Activated naive CD4-positive, alpha-beta T cell treated with anti-CD3 and anti-CD28 coated beads, Interleukin-2, amount 50 U/mL, for 24 hours (primary cell): Measurements from ENCODE around the gene TNFSF13.

Experiments used
- H3K27ac Mint-ChIP-seq: one replicate; pipeline ENCODE4 v1.8.0; 2021; ENCODE audit warnings: mild to moderate bottlenecking, mixed read lengths
- H3K27me3 Mint-ChIP-seq: one replicate; pipeline ENCODE4 v1.8.0; 2021; ENCODE audit warnings: mixed read lengths
- H3K36me3 Mint-ChIP-seq: one replicate; pipeline ENCODE4 v1.8.0; 2021; ENCODE audit warnings: mixed read lengths
- H3K4me1 Mint-ChIP-seq: one replicate; pipeline ENCODE4 v1.8.0; 2021; ENCODE audit warnings: mixed read lengths
- H3K4me3 Mint-ChIP-seq: one replicate; pipeline ENCODE4 v1.8.0; 2021; ENCODE audit warnings: mild to moderate bottlenecking, mixed read lengths
- H3K9me3 Mint-ChIP-seq: one replicate; pipeline ENCODE4 v1.8.0; 2021; ENCODE audit warnings: mixed read lengths

Gene TNFSF13

DNA sequence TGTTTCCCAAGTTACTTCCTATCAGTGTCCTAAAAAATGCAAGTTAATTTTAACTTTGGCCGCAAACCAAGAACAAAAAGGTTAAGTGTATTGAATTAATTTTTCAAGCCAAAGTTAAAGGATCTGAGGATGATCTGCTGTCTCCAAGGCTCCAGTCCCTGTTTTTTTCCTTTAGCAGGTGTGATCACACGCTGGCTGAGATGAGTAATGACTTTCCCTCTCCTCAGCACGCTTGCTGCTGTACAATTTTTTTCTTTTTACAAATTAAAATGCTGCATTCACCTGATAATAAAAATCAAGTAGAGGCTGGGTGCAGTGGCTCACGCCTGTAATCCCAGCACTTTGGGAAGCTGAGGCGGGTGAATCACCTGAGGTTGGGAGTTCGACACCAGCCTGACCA is 13.6 kb upstream of the TNFSF13 start:
- Mint-ChIP-seq H3K27me3 (no peaks in the 10 kb centered on the region), H3K36me3 (no peaks in the 10 kb centered on the region), H3K4me3 (no peak overlapping the region), H3K27ac (no peak overlapping the region), H3K9me3 (no peaks in the 10 kb centered on the region), H3K4me1 (peaks cover 14% of the 10 kb centered on the region)

- peak within 1 kb of the TSS; percentile 72 for H3K27ac Mint-ChIP-seq
- no peaks in the 10 kb centered on the region for H3K27me3 Mint-ChIP-seq
- H3K4me3 Mint-ChIP-seq = peak within 1 kb of the TSS; percentile 81
- peaks cover 52% of the 10 kb centered on the region for H3K4me1 Mint-ChIP-seq
- H3K9me3 Mint-ChIP-seq = no peaks in the 10 kb centered on the region
- H3K36me3 Mint-ChIP-seq = no peaks in the 10 kb centered on the region
Measured at GRCh38 chr17:7548585-7549400, 9.8 kb upstream of the TNFSF13 start, which contains the start of gene TNFSF12. Gene TNFSF12, plus strand, starts transcription at chr17:7549058. Its CDS starts 96 bp downstream, at chr17:7549154.

GRCh38 chr17:7549401-7550055 is 9.0 kb upstream of the TNFSF13 start:
- Mint-ChIP-seq H3K27ac (peak overlapping the region; percentile 52), H3K4me1 (peaks cover 56% of the 10 kb centered on the region), H3K9me3 (no peaks in the 10 kb centered on the region), H3K4me3 (peak overlapping the region; percentile 66), H3K27me3 (no peaks in the 10 kb centered on the region), H3K36me3 (no peaks in the 10 kb centered on the region)

DNA sequence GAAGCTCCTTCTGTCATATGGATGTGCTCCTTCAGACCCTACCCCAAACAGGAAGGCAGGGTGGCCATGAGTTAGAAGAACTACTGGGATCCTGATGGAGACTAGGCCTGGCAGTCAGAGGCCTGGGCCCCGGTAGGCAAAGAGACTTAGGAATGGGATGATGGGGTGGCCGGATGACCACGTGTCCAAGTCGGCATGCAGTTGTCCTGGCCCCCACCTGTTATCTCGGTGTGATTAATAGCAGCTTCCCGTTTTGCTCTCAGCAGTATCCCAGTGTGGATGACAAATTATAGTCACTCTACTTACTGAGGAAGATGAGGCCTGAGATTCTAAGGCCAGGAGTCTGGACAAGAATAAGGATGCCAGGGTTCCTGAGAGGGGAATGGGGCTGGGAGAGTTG is 8.2 kb upstream of the TNFSF13 start:
- H3K4me1 Mint-ChIP-seq = peaks cover 63% of the 10 kb centered on the region
- H3K27me3 Mint-ChIP-seq = no peaks in the 10 kb centered on the region
- no peaks in the 10 kb centered on the region for H3K9me3 Mint-ChIP-seq
- peak overlapping the region; percentile 66 for H3K4me3 Mint-ChIP-seq
- no peak overlapping the region for H3K27ac Mint-ChIP-seq
- no peaks in the 10 kb centered on the region for H3K36me3 Mint-ChIP-seq

DNA sequence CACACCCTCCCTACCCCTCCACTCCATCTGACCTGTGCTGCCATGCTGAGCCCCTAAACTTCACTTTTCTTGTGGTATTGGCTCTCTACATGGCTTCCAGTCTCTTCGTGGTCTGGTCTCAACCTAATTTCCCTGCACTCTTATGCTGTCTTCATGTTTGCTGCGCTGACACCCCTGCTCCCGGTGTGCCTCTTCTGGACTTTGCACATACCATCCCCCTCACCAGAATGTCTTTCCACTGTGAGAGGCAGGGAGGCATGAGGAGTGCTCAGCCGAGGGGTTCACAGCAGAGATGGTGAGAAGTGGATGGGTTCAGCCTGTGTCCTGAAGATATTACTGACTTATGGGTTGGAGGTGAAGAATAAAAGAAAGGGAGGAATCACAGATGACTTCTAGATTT is 7.2 kb upstream of the TNFSF13 start:
- Mint-ChIP-seq H3K36me3 (no peaks in the 10 kb centered on the region), H3K4me3 (no peak overlapping the region), H3K4me1 (peaks cover 70% of the 10 kb centered on the region), H3K9me3 (no peaks in the 10 kb centered on the region), H3K27me3 (no peaks in the 10 kb centered on the region), H3K27ac (no peak overlapping the region)

- peak overlapping the region; percentile 43 for H3K4me3 Mint-ChIP-seq
- peaks cover 76% of the 10 kb centered on the region for H3K4me1 Mint-ChIP-seq
- peak overlapping the region; percentile 80 for H3K27ac Mint-ChIP-seq
- H3K27me3 Mint-ChIP-seq = no peaks in the 10 kb centered on the region
- no peaks in the 10 kb centered on the region for H3K36me3 Mint-ChIP-seq
- no peaks in the 10 kb centered on the region for H3K9me3 Mint-ChIP-seq
Measured at GRCh38 chr17:7552621-7553051, 5.9 kb upstream of the TNFSF13 start.

GRCh38 chr17:7553356-7553755 is 5.2 kb upstream of the TNFSF13 start:
- no peaks in the 10 kb centered on the region for H3K27me3 Mint-ChIP-seq
- peak overlapping the region; percentile 3 for H3K4me3 Mint-ChIP-seq
- peaks cover 78% of the 10 kb centered on the region for H3K4me1 Mint-ChIP-seq
- H3K27ac Mint-ChIP-seq = peak overlapping the region; percentile 86
- H3K36me3 Mint-ChIP-seq = no peaks in the 10 kb centered on the region
- H3K9me3 Mint-ChIP-seq = no peaks in the 10 kb centered on the region

DNA sequence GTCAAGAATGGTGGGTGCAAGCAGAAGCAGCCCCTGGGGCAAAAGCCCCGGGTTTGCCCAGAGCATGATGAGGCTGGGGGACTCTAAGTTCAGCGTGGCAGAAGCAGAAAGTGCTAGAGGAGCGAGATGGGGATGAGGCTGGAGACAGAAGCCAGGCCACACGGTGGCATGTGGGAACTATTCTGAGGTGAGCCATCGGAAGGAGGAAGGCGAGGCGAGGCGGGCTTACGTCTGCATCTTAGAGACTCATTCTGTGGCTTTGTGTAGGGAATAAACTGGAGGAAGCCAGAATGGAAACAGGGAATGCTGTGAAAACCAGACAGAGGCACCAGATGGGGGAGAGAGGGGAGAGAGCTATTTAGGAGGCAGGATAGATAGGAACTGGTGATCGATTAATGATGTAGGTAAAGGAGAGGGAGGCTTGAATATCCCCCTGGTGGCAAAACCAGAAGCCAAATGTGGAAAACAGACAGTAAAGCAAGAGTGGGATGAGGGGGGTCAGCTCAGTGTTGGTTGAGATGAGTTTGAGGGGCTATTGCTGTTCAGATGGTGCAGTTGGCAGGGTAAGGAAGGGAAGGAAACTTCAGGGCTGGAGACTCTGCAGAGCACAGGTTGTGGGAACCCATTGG is 3.1 kb upstream of the TNFSF13 start:
- Mint-ChIP-seq H3K27ac (peak overlapping the region; percentile 80), H3K4me1 (peaks cover 84% of the 10 kb centered on the region), H3K9me3 (no peaks in the 10 kb centered on the region), H3K36me3 (no peaks in the 10 kb centered on the region), H3K27me3 (no peaks in the 10 kb centered on the region), H3K4me3 (no peak overlapping the region)

GRCh38 chr17:7556627-7557026 is 1.9 kb upstream of the TNFSF13 start:
- Mint-ChIP-seq H3K27me3 (no peaks in the 10 kb centered on the region), H3K4me1 (peaks cover 80% of the 10 kb centered on the region), H3K9me3 (no peaks in the 10 kb centered on the region), H3K36me3 (no peaks in the 10 kb centered on the region), H3K27ac (peak overlapping the region; percentile 68), H3K4me3 (no peak overlapping the region)

DNA sequence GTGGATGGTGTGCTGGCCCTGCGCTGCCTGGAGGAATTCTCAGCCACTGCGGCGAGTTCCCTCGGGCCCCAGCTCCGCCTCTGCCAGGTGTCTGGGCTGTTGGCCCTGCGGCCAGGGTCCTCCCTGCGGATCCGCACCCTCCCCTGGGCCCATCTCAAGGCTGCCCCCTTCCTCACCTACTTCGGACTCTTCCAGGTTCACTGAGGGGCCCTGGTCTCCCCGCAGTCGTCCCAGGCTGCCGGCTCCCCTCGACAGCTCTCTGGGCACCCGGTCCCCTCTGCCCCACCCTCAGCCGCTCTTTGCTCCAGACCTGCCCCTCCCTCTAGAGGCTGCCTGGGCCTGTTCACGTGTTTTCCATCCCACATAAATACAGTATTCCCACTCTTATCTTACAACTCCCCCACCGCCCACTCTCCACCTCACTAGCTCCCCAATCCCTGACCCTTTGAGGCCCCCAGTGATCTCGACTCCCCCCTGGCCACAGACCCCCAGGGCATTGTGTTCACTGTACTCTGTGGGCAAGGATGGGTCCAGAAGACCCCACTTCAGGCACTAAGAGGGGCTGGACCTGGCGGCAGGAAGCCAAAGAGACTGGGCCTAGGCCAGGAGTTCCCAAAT is 1.3 kb upstream of the TNFSF13 start:
- Mint-ChIP-seq H3K36me3 (no peaks in the 10 kb centered on the region), H3K27ac (no peak overlapping the region), H3K4me1 (peaks cover 74% of the 10 kb centered on the region), H3K27me3 (no peaks in the 10 kb centered on the region), H3K4me3 (no peak overlapping the region), H3K9me3 (no peaks in the 10 kb centered on the region)

DNA sequence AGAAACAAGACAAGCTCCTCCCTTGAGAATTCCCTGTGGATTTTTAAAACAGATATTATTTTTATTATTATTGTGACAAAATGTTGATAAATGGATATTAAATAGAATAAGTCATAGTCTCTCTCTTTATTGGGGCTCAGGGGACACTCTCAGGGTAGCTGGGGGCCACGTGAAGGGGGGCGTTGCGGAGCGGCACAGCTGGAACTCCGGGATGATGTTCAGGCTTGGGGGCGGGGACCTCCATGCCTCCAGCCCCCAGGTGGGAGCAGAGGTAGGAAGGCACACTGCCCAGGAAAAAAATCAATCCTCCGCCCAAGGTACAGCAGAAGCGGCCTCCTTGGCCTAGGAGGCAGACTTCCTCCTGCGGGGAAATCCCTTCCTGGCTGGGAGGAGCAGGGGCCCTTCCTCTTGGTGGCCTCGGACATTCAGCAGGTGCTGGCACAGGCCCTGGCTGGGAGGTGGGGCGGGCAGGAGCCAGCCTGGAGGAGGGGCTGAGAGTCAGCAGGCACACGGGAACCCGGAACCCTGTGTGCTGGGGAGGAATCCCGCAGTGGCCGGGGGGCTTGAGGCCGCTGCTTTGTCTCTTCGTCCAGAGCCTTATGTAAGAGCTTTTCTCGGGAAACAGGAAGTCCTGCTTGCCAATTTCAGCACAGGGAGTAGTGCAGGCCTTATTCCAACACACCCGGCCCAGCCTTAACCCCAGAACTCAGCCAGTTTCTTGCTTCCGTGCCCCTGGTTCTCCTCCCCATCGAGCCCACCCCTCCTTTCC is 591 bp upstream of the TNFSF13 start:
- H3K36me3 Mint-ChIP-seq = peaks cover 5% of the 10 kb centered on the region
- H3K27me3 Mint-ChIP-seq = no peaks in the 10 kb centered on the region
- peak overlapping the region; percentile 33 for H3K4me3 Mint-ChIP-seq
- H3K4me1 Mint-ChIP-seq = peaks cover 72% of the 10 kb centered on the region
- peak overlapping the region; percentile 76 for H3K27ac Mint-ChIP-seq
- no peaks in the 10 kb centered on the region for H3K9me3 Mint-ChIP-seq

DNA sequence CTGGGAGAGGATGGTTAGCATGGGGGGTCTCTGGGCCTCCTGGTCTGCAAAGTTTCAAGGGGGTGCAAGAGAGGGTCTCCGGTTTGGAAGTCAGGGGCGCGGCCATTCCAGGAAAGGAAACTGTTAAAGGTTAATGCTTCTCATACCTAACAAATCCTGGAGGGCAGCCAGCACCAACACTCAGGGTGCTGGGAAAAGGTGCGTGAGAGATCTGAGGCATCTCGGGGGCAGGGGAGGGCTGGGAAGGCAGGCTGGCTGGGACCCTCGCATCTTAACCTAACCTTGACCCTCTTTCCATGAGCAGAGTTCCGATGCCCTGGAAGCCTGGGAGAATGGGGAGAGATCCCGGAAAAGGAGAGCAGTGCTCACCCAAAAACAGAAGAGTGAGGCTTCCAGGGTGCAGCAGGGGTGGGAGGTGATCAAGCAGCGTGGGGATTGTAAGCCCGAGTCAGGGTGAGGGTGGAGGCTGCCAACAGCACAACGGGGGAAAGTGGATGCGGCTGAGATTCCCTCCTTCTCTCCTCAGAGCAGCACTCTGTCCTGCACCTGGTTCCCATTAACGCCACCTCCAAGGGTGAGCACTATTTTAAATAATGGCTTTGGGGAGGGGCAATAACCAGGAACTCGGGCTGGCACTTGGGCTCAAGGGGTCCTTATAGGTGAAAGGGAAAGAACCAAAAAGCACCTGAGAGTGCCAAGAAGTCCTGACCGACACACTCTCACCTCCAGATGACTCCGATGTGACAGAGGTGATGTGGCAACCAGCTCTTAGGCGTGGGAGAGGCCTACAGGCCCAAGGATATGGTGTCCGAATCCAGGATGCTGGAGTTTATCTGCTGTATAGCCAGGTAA is 996 bp downstream of the TNFSF13 start:
- Mint-ChIP-seq H3K4me3 (peak overlapping the region; percentile 99), H3K9me3 (no peaks in the 10 kb centered on the region), H3K27me3 (no peaks in the 10 kb centered on the region), H3K4me1 (peaks cover 70% of the 10 kb centered on the region), H3K27ac (peak overlapping the region; percentile 99), H3K36me3 (peaks cover 5% of the 10 kb centered on the region)

DNA sequence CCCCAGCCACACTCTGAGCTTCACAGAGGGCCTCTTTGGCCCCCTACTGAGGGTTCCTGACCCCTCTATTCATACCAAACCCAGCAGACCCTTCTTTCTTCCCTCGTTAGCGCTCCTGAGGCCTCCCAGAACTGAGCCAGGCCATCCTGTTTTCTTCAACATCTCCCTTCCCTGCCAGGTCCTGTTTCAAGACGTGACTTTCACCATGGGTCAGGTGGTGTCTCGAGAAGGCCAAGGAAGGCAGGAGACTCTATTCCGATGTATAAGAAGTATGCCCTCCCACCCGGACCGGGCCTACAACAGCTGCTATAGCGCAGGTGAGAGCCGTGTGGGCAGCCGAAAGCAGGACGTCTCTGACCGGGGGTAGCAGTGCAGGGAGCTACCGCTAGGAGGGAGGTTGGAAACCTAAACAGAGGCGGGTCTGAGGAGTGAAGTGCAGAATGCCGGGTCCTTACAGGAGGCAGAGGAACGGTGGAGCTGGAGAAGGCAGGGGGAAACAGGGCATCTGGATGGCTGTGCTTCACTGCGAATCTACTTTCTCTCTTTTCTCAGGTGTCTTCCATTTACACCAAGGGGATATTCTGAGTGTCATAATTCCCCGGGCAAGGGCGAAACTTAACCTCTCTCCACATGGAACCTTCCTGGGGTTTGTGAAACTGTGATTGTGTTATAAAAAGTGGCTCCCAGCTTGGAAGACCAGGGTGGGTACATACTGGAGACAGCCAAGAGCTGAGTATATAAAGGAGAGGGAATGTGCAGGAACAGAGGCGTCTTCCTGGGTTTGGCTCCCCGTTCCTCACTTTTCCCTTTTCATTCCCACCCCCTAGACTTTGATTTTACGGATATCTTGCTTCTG is 1.9 kb downstream of the TNFSF13 start:
- no peaks in the 10 kb centered on the region for H3K27me3 Mint-ChIP-seq
- H3K36me3 Mint-ChIP-seq = peaks cover 5% of the 10 kb centered on the region
- peaks cover 66% of the 10 kb centered on the region for H3K4me1 Mint-ChIP-seq
- peak overlapping the region; percentile 99 for H3K27ac Mint-ChIP-seq
- H3K4me3 Mint-ChIP-seq = peak overlapping the region; percentile 99
- H3K9me3 Mint-ChIP-seq = no peaks in the 10 kb centered on the region
